LHCN-M2 (cell line): ENCODE data around the gene ACIN1. TPM values are rescaled to one million over a fixed set of nuclear protein-coding genes. Genes with fewer than 3 reads are reported as not detected.

Experiments
- DNase-seq: peaks from one replicate; pipeline ENCODE4 v3.0.0-alpha.2; 2012; ENCODE audit warnings: low read depth
- total RNA-seq: library from RNA; depleted of rRNA; stranded (reverse); fragments of >200 nt; gene quantifications from 2 replicates; pipeline ENCODE4 v1.2.3, GENCODE V29; 2014

ACIN1 gene
- total RNA-seq, 1 experiment from 2014 or later = 106 TPM

DNA sequence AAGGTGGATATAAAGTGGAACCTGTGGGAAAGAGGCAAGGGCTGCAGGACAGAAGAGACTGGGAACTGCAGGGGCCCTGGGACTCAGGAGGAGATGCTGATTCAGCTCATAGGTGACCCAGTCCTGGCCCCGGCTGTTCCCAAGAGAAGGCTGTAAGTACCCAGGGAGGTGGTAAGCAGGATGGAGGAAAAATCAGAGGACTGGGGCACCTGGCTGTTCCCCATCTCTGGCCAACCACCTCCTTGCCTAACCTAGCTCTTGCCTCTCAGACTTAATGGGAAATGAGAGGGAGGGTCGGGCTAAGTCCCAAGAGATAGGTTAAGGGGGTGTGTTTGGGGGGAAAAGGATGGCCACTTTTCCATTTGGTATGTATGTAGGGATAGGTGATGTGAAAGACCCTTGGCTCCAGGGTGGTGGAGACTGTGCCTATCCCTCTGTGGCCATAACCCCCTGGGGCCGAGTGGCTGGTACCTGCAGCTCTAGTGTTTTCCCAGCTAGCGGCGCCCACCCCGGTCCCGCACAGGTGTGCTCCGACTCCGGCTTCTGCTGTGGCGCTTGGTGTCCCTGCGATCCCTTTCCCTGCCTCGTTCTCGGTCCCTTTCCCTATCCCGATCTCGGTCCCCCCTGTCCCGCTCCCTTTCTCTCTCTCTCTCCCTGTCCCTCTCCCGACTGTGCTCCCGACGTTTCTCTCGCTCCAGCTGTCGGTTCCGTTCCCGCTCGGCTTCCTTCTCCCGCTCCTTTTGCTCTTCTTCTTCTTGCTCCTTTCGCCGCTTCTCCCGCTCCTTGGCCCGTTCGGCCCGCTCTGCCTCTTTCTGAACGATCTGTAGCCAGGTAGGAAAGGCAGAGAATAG is 36.1 kb downstream of the ACIN1 start:
- DNase-seq = no peak

DNA sequence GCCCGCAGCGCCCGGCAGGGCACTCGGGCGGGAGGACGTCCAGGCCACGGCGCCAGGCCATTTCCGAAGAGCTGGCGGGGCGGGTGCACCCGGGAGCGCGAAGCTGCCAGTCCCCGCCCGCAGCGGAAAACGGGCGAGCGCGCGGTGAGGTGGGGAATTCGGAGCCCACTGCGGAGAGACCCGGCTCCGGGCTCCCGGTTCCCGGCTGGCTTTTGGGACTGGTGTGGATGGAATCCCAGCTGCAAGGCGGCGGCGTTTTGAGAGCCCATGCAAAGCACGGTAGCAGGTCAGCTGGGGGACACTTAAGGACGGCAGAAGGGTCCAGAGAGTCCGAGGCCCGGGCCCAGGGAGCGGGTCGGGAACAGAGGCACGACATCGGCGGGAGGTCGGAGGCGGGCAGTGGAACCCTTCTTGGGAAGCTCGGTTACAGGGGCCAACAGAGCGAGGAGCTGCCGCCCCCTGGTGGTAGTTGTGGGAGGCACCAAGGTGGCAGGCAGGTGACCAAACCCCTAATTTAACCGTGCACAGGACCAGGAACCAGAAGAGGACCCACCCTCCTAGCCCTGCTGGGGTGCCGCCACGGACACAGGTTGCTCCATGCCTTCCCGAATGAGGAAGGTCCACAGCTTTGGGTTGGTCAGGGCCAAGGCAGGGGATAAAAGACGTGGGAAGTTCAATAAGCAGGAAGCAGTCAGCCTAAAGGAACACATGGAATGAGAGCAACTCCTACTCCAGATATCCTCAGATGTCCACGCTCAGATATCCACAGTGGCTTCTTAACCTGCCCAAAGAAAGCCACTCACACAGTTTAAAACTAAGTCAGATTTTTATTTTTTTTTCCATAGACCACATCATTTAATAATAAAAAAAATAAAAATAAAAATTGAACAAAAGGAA is 36.9 kb downstream of the ACIN1 start:
- DNase-seq = peak; percentile 75

DNA sequence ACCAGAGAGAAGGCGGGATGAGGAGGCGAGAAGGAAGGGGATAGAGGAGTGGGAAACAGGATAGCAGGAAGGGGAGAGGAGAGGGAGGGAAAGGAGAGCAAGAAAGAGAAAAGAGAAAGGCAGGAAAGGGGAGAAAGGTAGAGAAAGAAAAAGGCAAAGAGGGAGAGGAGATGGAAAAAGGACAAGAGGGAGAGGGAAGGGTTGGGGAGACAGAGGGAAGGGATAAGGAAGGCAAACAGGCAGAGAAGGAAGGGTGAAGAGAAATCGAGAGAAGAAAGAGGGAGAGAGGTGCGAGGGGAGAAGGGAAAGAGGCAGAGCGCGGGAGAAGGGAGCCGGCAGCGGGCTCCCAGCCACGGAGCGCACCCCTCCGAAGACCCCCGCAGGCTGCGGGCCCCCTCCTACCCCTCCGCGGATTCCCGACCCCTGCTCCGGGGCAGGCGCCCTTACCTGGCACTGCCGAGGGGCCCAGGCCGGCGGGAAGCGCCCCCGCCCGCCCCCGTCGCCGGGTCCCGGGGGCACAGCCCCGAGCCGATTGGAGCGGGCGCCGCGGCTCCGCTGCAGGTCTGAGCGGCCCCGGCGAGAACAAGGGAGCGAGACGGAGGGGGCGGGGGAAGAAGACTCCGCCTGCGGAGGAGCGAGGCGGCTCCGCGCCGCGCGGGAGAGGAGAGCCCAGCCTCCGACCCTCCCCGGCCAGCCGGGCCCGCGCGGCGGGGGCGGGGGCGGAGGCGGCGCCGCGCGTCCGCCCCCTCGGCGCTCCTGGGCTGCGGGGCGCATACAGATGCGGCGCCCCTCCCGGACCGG is 37.8 kb downstream of the ACIN1 start, which contains the start of gene CDH24:
TSS of gene CDH24 (minus strand) at position 565 of the 801 bp plus-strand sequence. CDS start 1,787 bp downstream, outside the sequence.
- DNase-seq = peak; percentile 60

DNA sequence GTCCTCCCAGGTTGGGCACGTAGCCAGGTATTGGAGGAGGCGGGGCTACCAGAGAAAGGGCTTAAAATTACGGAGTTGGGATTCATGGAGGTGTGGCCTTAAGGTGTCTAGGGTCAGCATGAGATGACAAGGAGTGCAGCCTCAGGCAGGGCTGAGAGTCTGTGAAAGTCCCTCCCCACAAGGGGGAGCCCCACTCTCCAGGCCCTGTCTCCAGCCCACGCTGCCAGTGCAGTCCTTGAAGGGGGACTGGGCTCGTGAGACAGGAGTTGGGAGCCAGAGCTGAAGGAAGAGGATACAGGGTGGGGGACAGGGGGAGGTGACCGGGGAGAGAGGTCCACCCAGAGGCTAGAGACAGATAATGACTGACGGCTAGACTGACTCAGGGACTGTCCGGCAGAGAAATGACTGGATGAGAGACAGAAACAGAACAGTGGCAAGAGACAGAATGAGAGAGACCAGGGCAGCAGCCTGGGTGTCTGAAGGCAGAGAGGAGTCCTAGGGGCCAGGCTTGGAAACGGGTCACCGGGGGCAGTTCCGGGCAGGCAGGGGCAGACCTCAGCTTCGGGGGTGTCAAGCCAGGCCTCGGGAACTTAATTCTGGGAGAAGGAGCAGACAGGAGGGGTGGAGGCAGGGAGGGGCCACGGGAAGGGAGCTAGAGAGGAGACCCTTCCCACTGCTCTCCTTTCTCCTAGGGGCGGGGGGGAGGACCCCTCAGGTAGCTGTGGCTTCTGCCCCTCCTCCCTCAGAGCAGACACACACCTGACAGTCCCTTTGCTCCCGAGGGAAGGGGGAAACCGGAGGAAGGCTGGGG is 38.6 kb downstream of the ACIN1 start:
- peak; percentile 64 for DNase-seq

DNA sequence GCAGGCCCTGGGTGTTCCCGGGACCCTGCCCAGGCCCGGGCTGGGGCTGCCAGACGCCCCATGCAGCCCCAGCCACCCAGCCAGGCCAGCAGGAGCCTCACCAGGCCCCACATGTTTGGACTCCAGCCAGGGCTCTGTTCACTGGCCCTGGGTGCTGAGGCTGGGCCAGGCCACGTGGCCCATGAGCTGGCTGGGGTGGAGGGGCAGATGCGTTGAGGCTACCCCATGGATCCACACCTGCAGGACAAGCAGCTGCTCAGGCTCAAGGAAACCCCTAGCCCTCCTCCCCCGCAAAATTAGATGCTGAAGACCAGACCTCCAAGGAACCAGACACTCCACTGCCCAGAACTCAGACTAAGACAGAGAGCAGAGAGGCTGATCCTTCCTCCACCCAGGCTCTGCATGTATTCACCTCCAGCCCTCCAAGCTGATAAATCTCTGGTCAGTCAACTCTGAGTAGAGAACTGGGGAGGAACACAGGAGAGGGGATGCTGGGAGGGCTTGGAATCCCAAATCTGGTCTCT is 39.3 kb downstream of the ACIN1 start:
- DNase-seq = no peak

DNA sequence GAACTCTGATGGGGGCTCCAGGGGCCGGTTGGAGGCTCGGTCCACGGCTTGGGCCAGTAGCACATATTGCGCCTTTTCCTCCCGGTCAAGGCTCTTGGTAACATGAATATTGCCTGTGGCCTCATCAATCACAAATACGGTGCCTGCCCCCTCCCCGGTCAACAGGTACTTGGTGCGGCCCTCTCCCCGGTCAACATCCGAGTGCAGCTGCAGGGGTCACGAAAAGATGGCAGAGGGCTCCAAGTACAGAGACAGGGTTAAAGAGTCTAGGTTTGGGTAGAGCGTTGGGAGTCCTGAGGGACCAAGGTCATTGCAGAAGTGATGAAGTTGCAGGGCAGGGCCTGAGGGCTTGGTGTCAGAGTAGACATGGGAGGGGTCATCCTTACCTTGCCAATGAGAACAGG is 39.8 kb downstream of the ACIN1 start:
- no peak for DNase-seq

DNA sequence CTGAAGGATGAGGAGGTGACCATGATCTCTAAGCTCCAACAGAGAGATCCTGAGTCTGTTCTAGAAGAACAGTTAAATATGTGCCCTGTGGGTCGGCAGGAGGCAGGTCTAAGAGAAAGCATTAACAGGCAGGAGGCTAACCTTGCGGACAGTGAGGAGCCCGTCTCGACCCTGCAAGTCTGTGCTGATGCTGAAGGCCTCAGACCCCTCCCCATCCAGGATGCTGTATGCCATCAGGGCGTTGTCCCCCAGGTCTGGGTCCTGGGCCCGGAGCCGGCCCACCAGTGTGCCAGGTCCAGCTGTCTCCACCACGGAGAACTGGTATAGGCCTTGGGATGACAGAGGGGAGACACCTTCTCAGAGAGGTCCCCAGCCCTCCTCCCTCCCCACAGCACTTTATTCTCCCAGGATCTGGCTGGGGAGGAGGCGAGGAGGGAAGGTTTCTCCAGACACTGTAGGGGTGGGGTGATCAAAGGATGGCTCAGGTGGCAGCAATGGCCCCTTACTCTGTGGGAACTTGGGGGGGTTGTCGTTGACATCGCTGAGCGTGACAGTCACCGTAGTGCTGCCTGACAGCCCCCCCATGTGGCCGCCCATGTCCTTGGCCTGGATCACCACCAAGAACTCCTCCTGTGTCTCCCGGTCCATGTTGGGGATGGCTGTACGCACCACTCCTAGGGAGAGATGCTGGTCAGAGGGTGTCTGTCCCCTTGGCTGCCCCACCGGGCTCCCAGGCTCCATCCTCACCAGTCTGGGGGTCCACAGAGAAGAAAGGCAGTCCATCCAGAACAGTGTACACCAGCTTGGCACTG is 40.7 kb downstream of the ACIN1 start:
- DNase-seq = no peak

DNA sequence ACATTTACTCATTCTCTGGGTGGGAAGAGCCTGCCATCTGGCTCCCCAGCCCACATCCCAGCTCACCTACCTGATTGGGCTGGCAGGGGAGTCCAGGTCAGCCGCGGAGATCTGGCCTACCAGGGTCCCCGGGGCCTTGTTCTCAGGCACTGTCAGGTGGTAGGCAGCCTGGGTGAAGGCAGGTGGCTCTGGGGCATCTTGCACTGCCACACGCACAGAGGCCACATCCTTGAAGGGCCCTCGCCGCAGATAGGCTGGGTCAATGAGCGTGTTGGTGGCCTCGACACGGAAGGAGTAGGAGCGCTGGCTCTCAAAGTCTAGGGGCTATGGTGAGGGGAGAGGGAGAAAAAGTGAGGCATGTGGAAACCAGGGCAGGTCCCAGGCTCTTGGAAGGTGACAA is 41.5 kb downstream of the ACIN1 start:
- DNase-seq = no peak

DNA sequence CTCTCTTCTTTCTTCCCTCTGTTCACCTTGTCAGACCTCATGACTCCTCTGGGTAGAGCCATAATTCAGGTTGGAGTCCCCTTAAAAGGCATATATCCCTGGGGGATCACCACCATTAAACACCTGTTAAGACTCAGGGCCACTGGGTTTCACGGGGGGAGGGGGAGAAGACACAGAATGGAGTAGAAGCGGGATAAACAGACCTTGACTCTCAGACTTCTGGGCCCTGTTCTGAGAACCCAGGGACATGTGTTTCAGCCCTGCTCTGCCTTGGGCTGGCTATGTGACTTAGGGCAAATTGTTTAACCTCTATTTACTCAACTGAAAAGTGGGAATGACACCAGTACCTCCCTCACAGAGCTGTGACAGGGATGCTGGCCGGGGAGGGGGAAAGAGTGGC is 42.3 kb downstream of the ACIN1 start:
- no peak for DNase-seq

DNA sequence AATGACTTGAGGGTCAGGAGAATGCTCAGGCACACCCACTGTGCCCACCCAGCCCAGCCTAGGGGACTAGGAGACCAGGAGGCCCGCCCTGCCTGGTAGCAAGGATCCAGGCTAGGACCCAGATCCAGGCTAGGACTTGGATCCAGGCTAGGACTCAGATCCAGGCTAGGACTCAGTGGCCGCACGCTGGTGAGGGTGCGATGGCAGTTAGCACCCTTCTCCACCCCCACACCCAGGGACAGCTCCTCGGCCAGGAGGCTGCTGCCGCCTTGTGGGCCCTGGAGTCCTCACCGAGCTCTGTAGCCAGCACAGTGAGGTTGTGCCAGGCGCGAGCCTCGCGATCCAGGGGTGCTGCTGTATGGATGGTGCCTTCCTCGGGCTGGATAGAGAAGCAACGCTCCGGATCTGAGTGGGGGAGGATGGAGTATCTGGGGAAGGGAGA is 42.7 kb downstream of the ACIN1 start:
- DNase-seq = no peak

DNA sequence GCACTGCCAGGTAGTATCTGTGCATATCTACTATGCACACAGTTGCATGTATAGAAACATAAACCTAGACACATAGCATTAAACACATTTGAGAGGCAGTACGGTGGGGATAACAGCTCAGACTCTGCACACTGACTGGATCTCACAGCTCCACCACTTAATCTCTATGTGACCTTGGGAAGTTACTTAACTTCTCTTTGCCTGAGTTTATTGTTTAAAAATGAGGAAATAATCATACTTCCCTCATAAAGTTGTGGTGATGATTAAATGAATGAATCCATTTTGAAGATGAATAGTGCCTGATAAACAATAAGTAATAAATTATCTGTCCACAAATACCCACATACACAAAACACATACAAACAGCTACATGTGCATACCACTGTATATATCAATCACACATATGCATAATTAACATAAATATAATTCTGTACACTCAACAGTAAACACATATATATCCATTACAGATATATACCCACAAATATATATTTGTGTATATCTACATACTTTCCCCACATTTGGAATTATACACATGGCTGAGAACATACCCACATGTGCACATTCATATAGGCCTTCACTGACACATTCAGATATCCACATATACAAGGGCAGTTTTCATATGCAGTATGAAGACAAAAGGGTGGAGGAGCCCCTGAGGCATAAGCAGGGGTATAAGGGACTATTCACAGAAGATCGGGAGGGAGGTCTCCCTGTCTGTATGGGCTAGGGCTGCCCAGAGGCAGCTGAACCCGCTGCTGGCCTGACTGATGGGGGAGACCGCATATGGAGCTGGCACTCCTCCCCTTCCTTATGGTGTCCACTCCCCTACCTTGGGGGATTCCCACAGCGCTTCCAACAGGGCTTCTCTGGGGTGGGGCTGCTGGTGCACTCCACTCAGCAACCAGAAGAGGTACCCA is 43.5 kb downstream of the ACIN1 start:
- no peak for DNase-seq

DNA sequence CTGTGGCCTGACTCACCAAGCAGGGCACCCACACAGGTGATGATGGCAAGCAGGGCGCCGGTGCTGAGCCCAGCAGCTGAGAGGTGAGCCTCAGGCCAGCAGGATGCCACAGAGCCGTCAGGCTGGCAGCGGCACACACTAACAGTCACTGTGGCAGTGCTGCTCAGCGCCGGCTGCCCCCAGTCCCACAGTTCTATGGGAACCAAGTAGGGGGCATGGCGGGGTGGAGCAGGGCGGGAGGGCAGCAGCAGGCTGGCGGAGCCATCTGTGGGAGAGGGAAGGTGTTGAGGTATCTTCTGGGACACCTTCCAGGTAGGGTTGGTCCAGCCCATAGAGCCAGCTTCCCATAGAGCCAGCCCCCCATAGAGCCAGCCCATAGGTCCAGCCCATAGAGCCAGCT is 45.9 kb downstream of the ACIN1 start:
- no peak for DNase-seq

DNA sequence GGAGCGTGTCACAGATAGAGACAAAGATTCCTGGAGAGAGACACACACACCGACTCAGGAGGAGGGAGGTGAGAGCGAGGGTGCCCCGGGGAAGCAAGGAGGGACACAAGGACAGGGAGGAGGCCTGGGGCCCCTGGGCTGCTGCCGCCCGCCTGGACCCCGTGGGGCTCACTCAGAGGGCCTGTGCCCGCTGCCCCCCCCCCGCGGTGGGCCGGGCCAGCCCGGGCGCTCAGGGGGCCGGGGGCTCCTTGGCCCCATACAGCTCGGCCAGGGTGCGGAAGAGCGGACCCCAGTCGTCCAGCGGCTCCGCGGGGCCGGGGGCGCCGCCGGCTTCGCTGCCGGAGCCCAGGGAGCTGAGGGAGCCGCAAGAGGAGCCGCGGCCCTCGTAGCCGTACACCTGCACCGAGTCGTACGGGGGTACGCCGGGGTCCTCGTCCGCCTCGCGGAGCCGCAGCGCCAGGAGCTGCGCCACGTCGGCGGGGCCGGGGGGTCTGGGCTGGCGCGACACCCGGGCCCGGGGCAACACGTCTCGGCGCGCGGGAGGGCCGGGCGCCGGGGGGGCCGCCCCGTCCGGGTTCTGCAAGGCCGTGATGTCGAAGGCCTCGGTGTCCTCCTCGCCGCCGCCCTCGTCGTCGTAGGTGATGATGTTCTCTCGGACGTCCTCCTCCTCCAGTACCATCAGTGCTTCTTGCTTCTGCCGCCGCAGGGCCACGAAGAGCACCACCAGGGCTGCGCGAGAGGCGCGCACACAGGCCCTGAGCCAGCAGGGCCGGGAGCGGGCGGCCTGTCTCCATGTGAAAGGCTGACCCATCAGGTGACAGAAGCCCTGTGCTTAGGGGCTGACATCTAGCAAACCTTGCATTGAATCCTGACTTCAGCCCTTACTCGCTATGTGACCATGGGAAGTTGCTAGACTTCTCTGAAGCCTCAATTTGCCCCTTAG is 46.9 kb downstream of the ACIN1 start:
- no peak for DNase-seq

DNA sequence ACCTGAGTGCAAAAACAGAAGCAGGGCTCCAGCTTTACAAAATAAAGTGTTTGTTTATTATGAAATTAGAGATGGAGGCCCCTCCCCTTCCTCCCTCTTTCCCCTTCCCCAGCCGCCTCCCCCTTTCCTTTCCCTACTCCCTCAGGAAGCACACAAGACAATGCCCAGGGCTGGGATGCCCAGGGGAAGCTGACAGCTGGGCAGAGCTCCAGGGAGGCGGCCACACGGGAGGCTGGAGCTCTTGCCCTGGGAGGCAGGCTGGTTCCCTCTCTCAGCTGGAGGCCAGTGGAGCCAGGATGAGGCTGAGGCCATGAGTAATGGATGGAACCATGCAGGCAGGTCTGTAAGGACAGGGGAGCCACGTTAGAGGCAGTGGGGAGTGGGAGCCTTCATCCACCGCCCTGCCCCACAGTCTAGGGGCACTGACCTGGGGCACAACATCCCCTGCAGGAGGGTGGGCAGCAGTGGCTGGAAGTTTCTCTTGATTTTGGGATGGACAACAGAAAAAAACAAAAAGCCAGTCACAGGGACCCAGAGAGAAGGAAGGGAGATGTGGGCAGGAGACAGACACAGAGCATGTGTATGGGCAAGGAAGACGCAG is 47.8 kb downstream of the ACIN1 start:
- peak; percentile 44 for DNase-seq

DNA sequence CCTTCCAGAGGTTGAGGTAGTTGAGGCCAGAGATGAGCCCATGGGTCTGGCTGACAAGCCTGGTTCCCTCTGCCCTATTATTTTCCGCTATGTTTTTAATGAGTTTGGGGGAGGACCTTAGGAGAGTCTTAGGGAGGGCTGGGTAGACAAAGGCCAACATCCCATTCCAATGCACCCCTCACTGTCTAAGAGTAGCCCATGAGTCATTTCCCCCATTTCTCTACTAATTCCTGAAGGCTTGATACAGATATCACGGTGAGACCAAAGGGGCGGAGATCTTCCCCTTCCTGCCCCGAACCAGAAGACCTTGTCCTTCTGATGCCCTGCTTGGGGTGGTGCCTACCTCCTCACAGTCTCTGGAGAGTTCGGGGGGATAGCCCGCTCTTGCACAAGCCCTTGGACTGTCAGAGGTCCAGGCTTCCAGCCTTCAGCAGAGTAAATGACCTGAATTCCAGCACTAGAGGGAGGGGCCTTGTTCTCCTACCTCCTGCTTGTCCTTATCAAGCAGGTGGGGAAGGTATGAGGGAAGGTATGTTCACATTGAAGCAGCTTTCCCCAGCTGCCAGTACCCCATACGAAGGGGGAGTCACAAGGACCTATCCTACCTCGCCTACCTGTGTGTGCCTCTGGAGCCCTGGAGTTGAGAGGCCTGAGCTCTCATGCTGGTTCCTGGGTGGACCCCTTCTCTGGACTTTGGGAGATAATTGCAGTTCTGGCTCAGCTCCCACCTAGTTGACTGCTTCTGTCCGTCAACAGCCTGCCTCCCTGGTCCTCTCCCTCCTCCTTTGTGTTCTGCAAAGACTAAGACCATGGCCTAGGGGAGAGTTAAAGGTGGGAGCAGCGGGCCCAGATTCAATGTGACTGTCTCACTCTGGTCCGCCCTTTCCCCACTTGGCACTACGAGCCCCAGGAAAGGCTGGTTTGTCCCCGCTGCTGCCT is 49.2 kb downstream of the ACIN1 start:
- DNase-seq = no peak

DNA sequence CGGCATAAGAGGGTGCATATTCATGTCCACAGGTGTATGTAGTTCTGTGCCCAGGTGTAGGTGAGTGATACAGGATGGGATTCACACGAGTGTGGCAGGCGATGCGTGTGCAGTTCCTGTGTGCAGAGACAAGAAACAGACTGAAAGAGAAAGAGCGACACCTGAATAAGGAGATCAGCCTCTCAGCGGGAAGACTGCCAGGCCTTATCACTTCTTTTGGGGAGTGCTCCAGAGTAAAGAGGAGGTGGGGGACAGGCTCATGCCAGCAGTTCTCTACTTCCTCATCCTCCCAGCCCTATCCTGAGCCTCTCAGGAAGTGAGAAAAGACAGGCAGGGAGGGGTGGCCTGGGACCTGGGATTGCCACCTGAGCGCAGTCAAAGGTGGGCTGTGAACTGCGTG is 50.1 kb downstream of the ACIN1 start:
- no peak for DNase-seq
